Brain microvascular endothelial cell (primary cell): ENCODE measurements around the gene MLEC.

Experiments
- DNase-seq: peaks from one replicate; pipeline ENCODE4 v3.0.0-alpha.2; 2020
- H3K27ac ChIP-seq: fragments of 250-450 bp; sonication (Bioruptor Pico); 2 replicates; pipeline ENCODE4 v1.5.1; 2020; ENCODE audit warnings: mild to moderate bottlenecking, moderate library complexity
- H3K27me3 ChIP-seq: fragments of 250-450 bp; sonication (Bioruptor Pico); replicated peaks from 2 replicates; pipeline ENCODE4 v1.5.1; 2020; ENCODE audit warnings: mild to moderate bottlenecking
- H3K36me3 ChIP-seq: fragments of 250-450 bp; sonication (Bioruptor Pico); replicated peaks from 2 replicates; pipeline ENCODE4 v1.5.1; 2020; ENCODE audit warnings: mild to moderate bottlenecking
- H3K4me3 ChIP-seq: 2 replicates; pipeline ENCODE4 v1.5.1; 2011; ENCODE audit warnings: low read depth, mild to moderate bottlenecking, control low read depth, low read length, moderate library complexity
- CTCF ChIP-seq: IDR thresholded peaks from 2 replicates; pipeline ENCODE4 v1.5.1; 2011; ENCODE audit warnings: low read depth, mild to moderate bottlenecking, moderate library complexity, low read length, control low read depth, inconsistent platforms; ENCODE audit errors: missing control alignments
- in situ Hi-C: cut with HindIII; loops from 2 replicates; pipeline ENCODE4 v1.10.0; 2017; ENCODE audit warnings: low sequenced_read_pairs, low pct_ligation_motif_present

The MLEC gene

GRCh38 chr12:120686690-120687577 lies at the start of gene MLEC:
TSS of gene MLEC (plus strand) at chr12:120687149. CDS start at chr12:120687297, 148 bp downstream.
- Histone ChIP-seq H3K27ac (peak within 1 kb of the TSS; percentile 98), H3K36me3 (no peaks in the 10 kb centered on the region), H3K27me3 (no peaks in the 10 kb centered on the region), H3K4me3 (peak within 1 kb of the TSS; percentile 82)
- DNase-seq: peak; percentile 96
- in situ Hi-C loops: no loop called here
- peak; percentile 18 for TF ChIP-seq CTCF

GRCh38 chr12:120639771-120640721 lies 46.9 kb upstream of the MLEC start, which contains the start of gene CABP1:
TSS of gene CABP1 (plus strand) at chr12:120640626. CDS start at chr12:120640686, 60 bp downstream.
- in situ Hi-C loops: no loop called here
- Histone ChIP-seq H3K4me3 (peak within 1 kb of the TSS; percentile 26), H3K27me3 (peaks cover 33% of the 10 kb centered on the region), H3K36me3 (no peaks in the 10 kb centered on the region), H3K27ac (no peak within 1 kb of the TSS)
- DNase-seq: no peak
- TF ChIP-seq CTCF: peak; percentile 26

- Histone ChIP-seq H3K4me3 (peak overlapping the region; percentile 5), H3K36me3 (no peaks in the 10 kb centered on the region), H3K27me3 (peaks cover 33% of the 10 kb centered on the region), H3K27ac (no peak overlapping the region)
- DNase-seq: peak; percentile 29
- in situ Hi-C loops: no loop called here
- no peak for TF ChIP-seq CTCF
These were observed 45.8 kb upstream of the MLEC start for GRCh38 chr12:120640861-120641833.

- DNase-seq: no peak
- in situ Hi-C loops: no loop called here
- no peaks in the 10 kb centered on the region for H3K36me3 ChIP-seq
- no peak for TF ChIP-seq CTCF
- peaks cover 33% of the 10 kb centered on the region for H3K27me3 ChIP-seq
- H3K27ac ChIP-seq: no peak overlapping the region
- H3K4me3 ChIP-seq: no peak overlapping the region
These were observed 44.8 kb upstream of the MLEC start for GRCh38 chr12:120642121-120642520.

GRCh38 chr12:120642826-120643225 lies 44.1 kb upstream of the MLEC start:
- Histone ChIP-seq H3K36me3 (no peaks in the 10 kb centered on the region), H3K27me3 (peaks cover 33% of the 10 kb centered on the region)
- in situ Hi-C loops: no loop called here

More at GRCh38 chr12:120642826-120643225, 44.1 kb upstream of the MLEC start:
- no peak for TF ChIP-seq CTCF
- Histone ChIP-seq H3K4me3 (no peak overlapping the region), H3K27ac (no peak overlapping the region)
- no peak for DNase-seq
